IPS-NIHi11 (cell line): Measurements from ENCODE around the gene ADCK1.
"Not testable (repeated sequence)": the region's sequence is repeated elsewhere in the genome, so short reads cannot be mapped to it uniquely, and the experiment has no call there.

ENCODE experiments used
- DNase-seq: peaks from one replicate; pipeline ENCODE4 v3.0.0; 2012; ENCODE audit warnings: mixed read lengths, low spot score

ADCK1 gene

DNA sequence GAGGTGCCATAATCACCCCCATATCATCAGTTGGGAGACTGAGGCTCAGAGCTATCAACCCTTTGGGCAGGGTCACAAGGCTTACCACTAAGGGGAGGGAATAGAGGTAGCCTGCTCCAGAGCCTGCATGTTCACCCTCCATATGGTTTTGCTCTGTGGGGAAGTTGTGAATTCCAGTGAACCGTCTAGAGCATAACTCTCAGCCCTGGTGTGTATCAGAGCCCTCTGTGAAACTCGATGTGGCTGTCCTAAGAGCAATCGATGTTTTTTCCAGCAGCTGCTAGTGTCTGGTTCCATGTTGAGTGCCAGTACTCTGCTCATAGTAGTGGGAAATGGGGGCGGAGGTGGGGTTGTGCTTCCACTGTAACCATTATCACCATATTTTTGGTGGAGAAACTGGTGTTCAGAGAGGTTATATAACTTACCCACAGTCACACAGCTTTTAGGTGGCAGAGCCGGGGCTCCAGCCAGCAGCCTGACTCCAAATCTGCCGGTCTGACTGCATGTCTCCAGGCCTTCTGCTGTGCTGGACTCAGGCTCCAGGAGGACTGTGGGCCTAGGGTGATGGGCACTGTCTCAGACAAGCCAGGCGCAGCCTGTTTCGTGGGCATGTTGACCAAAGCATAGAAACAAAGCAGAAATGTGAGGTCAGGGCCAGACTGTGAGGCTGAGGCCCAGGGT lies 104.2 kb downstream of the ADCK1 start:
- no peak for DNase-seq

- DNase-seq = no peak
These were observed 106.5 kb downstream of the ADCK1 start for GRCh38 chr14:77906446-77906845.

- DNase-seq = no peak
These were observed 108.9 kb downstream of the ADCK1 start for GRCh38 chr14:77908847-77909246.

DNA sequence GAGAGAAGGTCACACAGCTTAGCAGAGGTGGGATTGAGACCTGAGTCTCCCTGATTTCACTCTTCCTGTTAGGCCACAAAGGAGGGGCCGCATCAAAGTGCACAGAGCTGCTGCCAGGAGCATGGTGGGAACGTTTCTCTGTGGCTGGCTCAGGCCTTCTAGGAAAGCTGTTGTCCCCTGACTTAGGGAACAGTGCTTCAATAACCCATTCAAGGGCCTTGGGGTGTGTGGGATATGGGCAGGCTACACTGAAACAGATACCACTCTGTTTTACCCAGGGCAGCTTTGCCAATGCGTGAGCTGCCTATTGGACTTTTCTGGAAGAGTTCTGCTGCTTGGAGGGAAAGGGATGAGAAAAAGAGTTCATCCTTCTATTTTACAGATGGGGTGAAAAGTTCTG lies 110.0 kb downstream of the ADCK1 start:
- DNase-seq = no peak

DNA sequence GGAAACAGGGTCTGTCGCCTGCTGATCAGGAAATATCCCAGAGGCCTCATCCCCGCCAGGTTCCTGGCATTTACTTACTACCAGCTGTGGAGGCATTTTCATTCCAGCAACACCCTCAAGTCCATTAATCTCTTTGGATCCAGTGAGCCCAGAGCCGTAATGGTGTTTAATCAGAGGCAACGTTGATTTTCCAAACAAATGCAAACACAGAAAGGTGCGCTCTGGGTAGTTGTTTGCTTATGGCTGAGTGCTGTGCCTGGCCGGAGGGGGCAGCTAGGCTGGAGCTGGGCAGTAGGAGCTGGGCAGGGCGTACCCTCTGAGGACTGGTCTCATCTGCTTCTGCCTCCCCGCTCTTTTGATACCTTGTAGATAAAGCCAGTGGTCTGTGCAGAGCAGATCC lies 110.6 kb downstream of the ADCK1 start:
- DNase-seq = no peak

- no peak for DNase-seq
These were observed 111.4 kb downstream of the ADCK1 start for GRCh38 chr14:77911356-77911755.

- no peak for DNase-seq
These were observed 113.0 kb downstream of the ADCK1 start for GRCh38 chr14:77912754-77913556.

DNA sequence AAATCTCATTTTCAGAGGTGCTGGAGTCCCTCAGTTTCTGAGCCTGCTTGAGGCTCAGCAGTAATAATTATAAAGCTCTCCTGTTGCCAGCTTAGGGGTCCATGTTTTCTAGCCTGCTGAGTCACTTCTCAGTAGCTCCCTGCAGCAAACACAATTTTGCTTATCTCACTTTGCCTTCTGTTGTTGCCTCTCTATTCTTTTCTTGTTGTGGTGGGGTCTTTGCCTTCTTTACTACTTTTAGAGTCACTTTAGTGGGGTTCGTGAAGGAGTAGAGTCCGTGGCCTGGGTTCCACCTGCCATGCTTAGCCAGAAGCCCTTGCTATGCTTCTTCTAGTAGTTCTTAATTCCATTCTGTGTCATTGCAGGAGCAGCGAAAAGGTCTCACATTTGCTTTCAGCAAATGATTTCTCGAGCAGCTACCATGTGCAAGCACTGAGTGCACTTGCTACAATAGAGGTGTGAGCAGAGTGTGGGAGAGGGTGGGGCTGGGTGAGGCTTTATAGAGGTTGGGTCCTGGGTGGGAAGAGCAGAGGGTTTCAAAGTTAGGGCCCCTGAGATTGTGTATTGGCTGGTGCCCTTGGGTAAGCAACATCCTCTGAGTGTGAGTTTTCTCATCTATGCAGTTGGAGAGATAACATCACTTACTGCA lies 114.3 kb downstream of the ADCK1 start:
- DNase-seq = no peak

DNA sequence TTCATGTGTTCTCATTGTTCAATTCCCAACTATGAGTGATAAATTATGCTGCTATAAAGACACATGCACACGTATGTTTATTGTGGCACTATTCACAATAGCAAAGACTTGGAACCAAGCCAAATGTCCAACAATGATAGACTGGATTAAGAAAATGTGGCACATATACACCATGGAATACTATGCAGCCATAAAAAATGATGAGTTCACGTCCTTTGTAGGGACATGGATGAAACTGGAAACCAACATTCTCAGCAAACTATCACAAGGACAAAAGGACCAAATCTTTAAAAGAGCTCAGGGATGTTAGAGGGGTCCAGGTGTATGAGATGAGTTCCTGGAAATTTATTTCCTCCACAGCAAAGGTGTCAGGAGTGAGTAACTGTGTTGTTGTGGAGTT lies 115.5 kb downstream of the ADCK1 start:
- not testable (repeated sequence) for DNase-seq

DNA sequence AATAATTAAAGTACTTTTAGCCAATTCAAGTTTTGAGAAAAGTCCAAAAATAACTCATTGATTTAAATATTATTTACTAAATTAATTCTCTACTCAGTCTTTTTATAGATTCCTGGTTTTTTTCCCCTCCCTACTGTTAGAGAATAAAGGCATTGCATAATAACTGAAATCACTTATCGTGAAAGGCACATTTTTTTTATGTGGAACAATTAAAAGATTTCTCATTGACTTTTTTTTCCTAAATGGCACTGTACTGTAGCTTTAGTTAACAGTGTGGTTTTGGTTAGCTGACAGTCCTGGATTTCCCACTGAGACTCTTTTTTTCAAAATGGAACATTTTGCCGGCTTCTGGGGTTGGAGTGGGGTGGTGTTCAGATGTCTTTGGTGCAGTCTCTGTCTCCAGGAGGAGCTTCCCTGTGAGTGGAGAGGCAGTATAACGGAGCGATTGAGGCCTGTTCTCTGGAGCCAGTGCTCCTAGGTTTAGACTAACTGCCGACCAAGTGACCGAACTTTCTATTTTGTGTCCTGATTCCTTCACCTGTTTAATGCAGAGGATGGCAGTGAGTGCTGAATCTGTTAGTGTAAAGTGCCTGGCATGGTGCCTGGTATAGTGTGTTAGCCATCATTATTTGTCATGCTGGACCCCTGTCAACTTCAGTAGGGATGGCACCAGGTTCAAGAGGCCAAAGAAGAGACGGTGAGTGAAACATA lies 117.7 kb downstream of the ADCK1 start:
- DNase-seq = no peak

GRCh38 chr14:77918448-77918847 lies 118.5 kb downstream of the ADCK1 start:
- DNase-seq = no peak

DNA sequence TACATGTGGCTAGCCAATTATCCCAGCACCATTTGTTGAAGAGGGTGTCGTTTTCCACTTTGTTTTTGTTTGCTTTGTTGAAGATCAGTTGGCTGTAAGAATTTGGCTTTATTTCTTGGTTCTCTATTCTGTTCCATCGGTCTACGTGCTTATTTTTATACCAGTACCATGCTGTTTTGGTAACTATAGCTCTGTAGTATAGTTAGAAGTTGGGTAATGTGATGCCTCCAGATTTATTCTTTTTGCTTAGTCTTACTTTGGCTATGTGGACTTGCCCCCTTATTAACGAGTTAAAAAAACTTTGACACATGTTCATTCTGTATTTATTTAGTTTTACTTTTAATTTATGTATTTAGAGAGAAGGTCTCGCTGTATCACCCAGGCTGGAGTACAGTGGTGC lies 120.4 kb downstream of the ADCK1 start:
- no peak for DNase-seq

DNA sequence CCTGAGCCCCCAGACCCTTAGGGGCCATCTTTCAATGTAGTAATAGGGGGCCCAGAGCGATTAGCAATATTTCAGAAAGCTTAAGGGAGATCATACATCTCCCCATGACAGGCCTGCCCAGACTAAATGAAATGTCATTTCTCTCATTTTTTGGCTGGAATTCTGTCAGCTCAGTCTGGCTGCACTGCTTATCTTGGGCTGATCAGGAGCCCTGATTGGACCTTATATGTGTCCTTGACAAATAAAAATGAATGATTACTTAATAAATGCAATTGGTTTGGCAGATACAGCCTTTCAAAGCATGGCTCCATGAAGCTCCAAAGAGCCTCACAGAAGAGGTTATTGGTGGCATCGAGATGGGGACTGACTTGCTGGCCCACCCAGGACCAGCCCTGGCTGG lies 121.9 kb downstream of the ADCK1 start:
- no peak for DNase-seq

DNA sequence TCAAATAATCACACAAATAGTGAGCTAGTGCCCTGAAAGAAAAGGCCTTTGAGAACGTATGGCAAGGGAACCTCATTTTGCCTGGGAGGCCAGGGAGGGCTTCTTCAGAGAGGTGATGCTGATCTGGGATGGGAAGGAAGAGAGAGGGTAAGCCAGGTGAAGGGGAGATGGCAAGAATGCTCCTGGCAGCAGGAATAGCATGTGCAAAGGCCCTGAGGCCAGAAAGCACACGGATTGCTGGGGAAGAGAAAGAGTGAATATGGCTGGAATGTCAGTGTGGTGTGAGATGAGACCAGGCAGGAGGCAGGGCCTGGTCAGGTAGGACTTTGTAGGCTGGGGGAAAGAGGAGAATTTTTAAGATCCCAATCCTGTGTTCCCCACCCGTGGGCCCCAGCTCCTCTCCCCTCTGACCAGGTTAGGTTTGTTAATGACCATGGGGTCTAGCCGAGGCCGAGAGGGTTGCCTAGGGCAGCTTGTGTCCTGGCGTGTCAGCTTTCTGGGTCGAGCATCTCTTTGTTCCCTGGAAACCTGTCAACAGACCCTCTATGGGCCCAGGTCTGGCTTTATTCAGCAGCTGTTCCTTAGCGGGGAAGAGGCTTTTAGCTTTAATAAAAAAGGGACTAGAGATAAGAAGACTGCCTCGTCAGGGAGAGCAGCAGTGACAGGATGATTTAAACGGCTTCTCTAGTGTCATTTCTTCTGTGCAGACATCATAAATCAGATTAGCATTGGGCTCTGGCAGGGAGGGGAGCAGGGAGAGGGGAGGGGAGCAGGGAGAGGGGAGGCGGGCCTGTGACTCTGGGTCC lies 123.4 kb downstream of the ADCK1 start:
- no peak for DNase-seq

- no peak for DNase-seq
These were observed 124.4 kb downstream of the ADCK1 start for GRCh38 chr14:77924141-77924948.

GRCh38 chr14:77926942-77927341 lies 127.0 kb downstream of the ADCK1 start:
- DNase-seq = no peak

DNA sequence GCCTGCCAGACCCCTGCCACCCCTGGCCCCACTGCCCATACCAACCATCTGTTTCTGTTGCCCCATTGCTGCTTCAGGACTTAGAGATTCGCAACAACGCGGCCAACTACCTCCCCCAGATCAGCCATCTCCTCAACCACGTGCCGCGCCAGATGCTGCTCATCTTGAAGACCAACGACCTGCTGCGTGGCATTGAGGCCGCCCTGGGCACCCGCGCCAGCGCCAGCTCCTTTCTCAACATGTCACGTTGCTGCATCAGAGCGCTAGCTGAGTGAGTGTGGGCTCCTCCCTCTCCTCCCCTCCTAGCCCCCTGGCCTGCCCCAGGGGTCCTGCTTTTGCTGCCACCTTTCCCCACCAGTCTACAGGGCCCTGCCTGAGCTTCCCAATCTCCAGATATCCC lies 131.5 kb downstream of the ADCK1 start:
- no peak for DNase-seq

GRCh38 chr14:77936138-77936639 lies 136.3 kb downstream of the ADCK1 start:
- DNase-seq = no peak

GRCh38 chr14:77947372-77947771 lies 147.5 kb downstream of the ADCK1 start:
- DNase-seq = no peak

- no peak for DNase-seq
These were observed 150.6 kb downstream of the ADCK1 start for GRCh38 chr14:77950371-77951063.
